HEK293 (cell line): ENCODE data around the gene ZDHHC13.

Experiments used
- CTCF ChIA-PET: fragments of 350-600 bp; formaldehyde crosslinking; extraction: SDS; loops from one replicate; lab custom pipeline; 2021; ENCODE audit warnings: antibody characterized with exemption; lab: Yijun Ruan, JAX
- POLR2A ChIA-PET: fragments of 300-600 bp; formaldehyde crosslinking; extraction: SDS; loops from one replicate; lab custom pipeline; 2020; ENCODE audit warnings: antibody characterized with exemption, inconsistent platforms; lab: Yijun Ruan, JAX
- H3K27ac ChIP-seq: fragments of 200-500 bp; sonication (Bioruptor generic); 2 replicates; pipeline ENCODE4 v1.5.1; 2014; ENCODE audit warnings: low read depth, low read length, control low read depth, inconsistent platforms; ENCODE audit errors: extremely low read depth
- H3K36me3 ChIP-seq, 2 experiments: fragments of 200-500 bp in 1 of 2; sonication (Bioruptor generic) in 1 of 2; 1 replicate in 1 of 2; 2 replicates in 1 of 2; pipeline ENCODE4 v1.5.1; 2014 to 2017; ENCODE audit warnings: inconsistent platforms in 2 of 2, low read length in 2 of 2; ENCODE audit not compliant: control insufficient read depth in 2 of 2, insufficient read depth in 1 of 2
- H3K4me1 ChIP-seq: fragments of 200-500 bp; sonication (Bioruptor generic); 2 replicates; pipeline ENCODE4 v1.5.1; 2014; ENCODE audit warnings: mild to moderate bottlenecking, low read length, inconsistent platforms; ENCODE audit not compliant: control insufficient read depth, insufficient read depth
- H3K4me3 ChIP-seq: 2 replicates; pipeline ENCODE4 v1.5.1; 2011; ENCODE audit warnings: low read depth, mild to moderate bottlenecking, control low read depth, low read length, moderate library complexity
- H3K9me3 ChIP-seq: fragments of 200-500 bp; sonication (Bioruptor generic); 2 replicates; pipeline ENCODE4 v1.5.1; 2014; ENCODE audit warnings: low read depth, low read length, inconsistent platforms; ENCODE audit not compliant: control insufficient read depth, insufficient read depth
- CTCF ChIP-seq: fragments of 450-650 bp; formaldehyde crosslinking; IDR thresholded peaks from 2 replicates; pipeline ENCODE4 v1.5.1; 2016; ENCODE audit warnings: missing biosample characterization, missing genetic modification characterization
- FEZF1 ChIP-seq: fragments of 450-650 bp; formaldehyde crosslinking; IDR thresholded peaks from 2 replicates; pipeline ENCODE4 v1.5.1; 2016; ENCODE audit warnings: missing biosample characterization, missing genetic modification characterization
- GLIS2 ChIP-seq: fragments of 450-650 bp; formaldehyde crosslinking; IDR thresholded peaks from 2 replicates; pipeline ENCODE4 v1.5.1; 2016; ENCODE audit warnings: missing biosample characterization, missing genetic modification characterization
- MEIS1 ChIP-seq: sonication (generic); formaldehyde crosslinking; IDR thresholded peaks from 2 replicates; pipeline ENCODE4 v1.8.1; 2022; ENCODE audit warnings: missing genetic modification reagents, mild to moderate bottlenecking, borderline replicate concordance
- REPIN1 ChIP-seq: fragments of 450-650 bp; formaldehyde crosslinking; IDR thresholded peaks from 2 replicates; pipeline ENCODE4 v1.5.1; 2017; ENCODE audit warnings: missing biosample characterization, missing genetic modification characterization, low read depth
- SP2 ChIP-seq: fragments of 450-650 bp; formaldehyde crosslinking; IDR thresholded peaks from 2 replicates; pipeline ENCODE4 v1.5.1; 2016; ENCODE audit warnings: missing biosample characterization, missing genetic modification characterization
- ZNF112 ChIP-seq: fragments of 450-650 bp; formaldehyde crosslinking; IDR thresholded peaks from 2 replicates; pipeline ENCODE4 v1.5.0; 2017; ENCODE audit warnings: missing biosample characterization, missing genetic modification characterization
- ZNF175 ChIP-seq: fragments of 450-650 bp; formaldehyde crosslinking; IDR thresholded peaks from 2 replicates; pipeline ENCODE4 v1.5.1; 2016; ENCODE audit warnings: missing biosample characterization, missing genetic modification characterization
- ZNF184 ChIP-seq: fragments of 450-650 bp; IDR thresholded peaks from 2 replicates; pipeline ENCODE4 v1.5.1; 2018; ENCODE audit warnings: missing biosample characterization, mild to moderate bottlenecking, missing genetic modification characterization
- ZNF211 ChIP-seq: fragments of 450-650 bp; formaldehyde crosslinking; IDR thresholded peaks from 2 replicates; pipeline ENCODE4 v1.5.1; 2016; ENCODE audit warnings: low read depth, missing biosample characterization, missing genetic modification characterization
- ZNF274 ChIP-seq, 2 experiments: fragments of 200-500 bp in 1 of 2; fragments of 450-650 bp in 1 of 2; sonication (Bioruptor generic) in 1 of 2; formaldehyde crosslinking in 1 of 2; IDR thresholded peaks; 2 replicates each; pipeline versions ENCODE4 v1.5.1 to v1.6.1; 2014 to 2016; ENCODE audit warnings: borderline replicate concordance in 1 of 2, inconsistent platforms in 1 of 2, low read length in 1 of 2, missing biosample characterization in 1 of 2, missing genetic modification characterization in 1 of 2
- ZNF280D ChIP-seq: fragments of 450-650 bp; formaldehyde crosslinking; IDR thresholded peaks from 2 replicates; pipeline ENCODE4 v1.5.1; 2016; ENCODE audit warnings: missing biosample characterization, missing genetic modification characterization
- ZNF391 ChIP-seq: fragments of 450-650 bp; formaldehyde crosslinking; IDR thresholded peaks from 2 replicates; pipeline ENCODE4 v1.5.1; 2016; ENCODE audit warnings: low read depth, missing biosample characterization, missing genetic modification characterization, borderline replicate concordance
- ZNF426 ChIP-seq: fragments of 450-650 bp; formaldehyde crosslinking; IDR thresholded peaks from 2 replicates; pipeline ENCODE4 v1.5.1; 2017; ENCODE audit warnings: missing biosample characterization, missing genetic modification characterization, mild to moderate bottlenecking, inconsistent platforms, moderate library complexity
- ZNF629 ChIP-seq: fragments of 450-650 bp; formaldehyde crosslinking; IDR thresholded peaks from 2 replicates; pipeline ENCODE4 v1.5.1; 2017; ENCODE audit warnings: missing biosample characterization, missing genetic modification characterization
- ZNF664 ChIP-seq: fragments of 450-650 bp; formaldehyde crosslinking; IDR thresholded peaks from 2 replicates; pipeline ENCODE4 v1.5.1; 2016; ENCODE audit warnings: missing biosample characterization, missing genetic modification characterization
- ZNF670 ChIP-seq: fragments of 450-650 bp; formaldehyde crosslinking; IDR thresholded peaks from 2 replicates; pipeline ENCODE4 v1.5.1; 2016; ENCODE audit warnings: missing biosample characterization, missing genetic modification characterization, low read depth
- ZNF701 ChIP-seq: fragments of 450-650 bp; formaldehyde crosslinking; IDR thresholded peaks from 2 replicates; pipeline ENCODE4 v1.5.1; 2016; ENCODE audit warnings: missing biosample characterization, missing genetic modification characterization
- ZSCAN16 ChIP-seq: fragments of 450-650 bp; formaldehyde crosslinking; IDR thresholded peaks from 2 replicates; pipeline ENCODE4 v1.5.1; 2016; ENCODE audit warnings: missing biosample characterization, missing genetic modification characterization
- ZSCAN30 ChIP-seq: fragments of 450-650 bp; IDR thresholded peaks from 2 replicates; pipeline ENCODE4 v1.5.1; 2018; ENCODE audit warnings: missing biosample characterization, mild to moderate bottlenecking, missing genetic modification characterization, moderate library complexity

ZDHHC13 gene

GRCh38 chr11:19160847-19161246, 43.9 kb downstream of the ZDHHC13 start (continued):
- TF ChIP-seq ZNF280D (tag by site-specific recombination) (no peak), REPIN1 (tag by site-specific recombination) (no peak), CTCF (tag by site-specific recombination) (no peak), SP2 (tag by site-specific recombination) (no peak), ZNF426 (no peak)

- H3K27ac ChIP-seq = no peak overlapping the region
- CTCF ChIA-PET = interaction anchor here (0.6 to 1.4 kb wide), 5 partner anchors 46 to 399 kb away, joined by 3 to 4 read pairs (median 3); no protein-coding TSS in a partner anchor
- H3K9me3 ChIP-seq = no peaks in the 10 kb centered on the region
Measured at GRCh38 chr11:19161651-19162050, 44.7 kb downstream of the ZDHHC13 start.

GRCh38 chr11:19162951-19163505, 46.1 kb downstream of the ZDHHC13 start:
- no peak overlapping the region for H3K4me3 ChIP-seq
- H3K9me3 ChIP-seq = no peaks in the 10 kb centered on the region
- CTCF ChIA-PET = interaction anchor here (0.9 kb wide), 1 partner anchor 92 kb away, joined by 3 read pairs; no protein-coding TSS in a partner anchor
- H3K36me3 ChIP-seq = peaks cover 9 to 70% of the 10 kb centered on the region in 2 experiments
- no peaks in the 10 kb centered on the region for H3K4me1 ChIP-seq
- POLR2A ChIA-PET = no interaction called here
- H3K27ac ChIP-seq = no peak overlapping the region
- TF ChIP-seq ZNF629 (no peak), ZNF670 (no peak), ZNF112 (tag by site-specific recombination) (no peak), GLIS2 (tag by site-specific recombination) (no peak), ZNF701 (tag by site-specific recombination) (no peak), ZNF184 (tag by site-specific recombination) (no peak), ZNF391 (tag by site-specific recombination) (no peak)

More at GRCh38 chr11:19161651-19162050, 44.7 kb downstream of the ZDHHC13 start:
- POLR2A ChIA-PET = no interaction called here
- TF ChIP-seq ZSCAN30 (tag by site-specific recombination) (no peak), ZNF211 (no peak), ZSCAN16 (tag by site-specific recombination) (no peak), ZNF664 (tag by site-specific recombination) (no peak), ZNF274 (IDR thresholded peaks at IDR 0.05; ENCODE audit: low read length) (no peak), ZNF274 (tag by site-specific recombination; IDR thresholded peaks at IDR 0.05; ENCODE audit: borderline replicate concordance) (no peak), ZNF175 (tag by site-specific recombination) (no peak), MEIS1 (CRISPR knock-in tag) (no peak), FEZF1 (tag by site-specific recombination) (no peak)
- peaks cover 4 to 71% of the 10 kb centered on the region in 2 experiments; a peak in 2 of 3 replicates for H3K36me3 ChIP-seq
- H3K4me1 ChIP-seq = no peaks in the 10 kb centered on the region
- no peak overlapping the region for H3K4me3 ChIP-seq
